HG03575 (cell line): ENCODE data around the gene SNX9.
"Not testable (repeated sequence)": the region's sequence is repeated elsewhere in the genome, so short reads cannot be mapped to it uniquely, and the experiment has no call there.

Source experiments
- ATAC-seq: cut with Tn5 transposase; IDR thresholded peaks from one replicate; pipeline ENCODE4 v1.9.1; 2021; ENCODE audit not compliant: unreplicated experiment, insufficient number of reproducible peaks, low FRiP score; ENCODE audit errors: extremely low read depth

SNX9 gene

GRCh38 chr6:157823528-157824370 lies 703 bp downstream of the SNX9 start:
- ATAC-seq, result no peak

DNA sequence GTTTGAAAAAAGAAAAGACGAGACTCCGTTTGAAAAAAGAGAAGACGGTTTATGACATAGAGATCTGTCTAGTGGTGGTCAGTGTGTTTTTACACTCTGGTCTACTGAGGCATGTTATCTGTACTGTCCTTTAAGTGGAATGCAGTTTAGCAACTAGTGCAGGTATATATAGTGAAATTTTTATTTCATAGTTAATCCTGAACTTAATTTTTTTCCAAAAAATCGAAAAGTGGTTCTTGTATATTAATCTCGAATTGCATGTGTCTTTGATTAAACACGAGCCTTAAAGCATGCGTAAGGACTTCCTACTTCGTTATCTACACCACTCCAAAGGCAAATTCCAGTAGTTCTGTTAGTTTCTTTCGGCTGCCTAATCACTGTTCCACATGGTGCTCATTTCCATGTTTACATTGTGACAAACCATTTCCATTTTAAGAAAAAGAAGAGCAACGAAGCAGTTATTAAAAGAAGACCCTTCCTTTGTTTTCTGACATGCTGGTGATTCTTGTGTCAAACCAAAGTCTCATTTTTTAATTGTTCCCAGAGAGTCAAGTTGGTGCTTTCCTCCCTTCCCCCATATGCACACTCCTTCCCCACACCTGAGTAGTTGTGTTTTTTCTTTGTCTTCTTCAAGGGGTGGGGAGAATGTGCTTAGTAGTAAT lies 2.3 kb downstream of the SNX9 start:
- no peak for ATAC-seq

- ATAC-seq, result peak; percentile 76
Measured at GRCh38 chr6:157830354-157831017, 7.4 kb downstream of the SNX9 start.

- ATAC-seq, result no peak
Measured at GRCh38 chr6:157831018-157831369, 7.9 kb downstream of the SNX9 start.

DNA sequence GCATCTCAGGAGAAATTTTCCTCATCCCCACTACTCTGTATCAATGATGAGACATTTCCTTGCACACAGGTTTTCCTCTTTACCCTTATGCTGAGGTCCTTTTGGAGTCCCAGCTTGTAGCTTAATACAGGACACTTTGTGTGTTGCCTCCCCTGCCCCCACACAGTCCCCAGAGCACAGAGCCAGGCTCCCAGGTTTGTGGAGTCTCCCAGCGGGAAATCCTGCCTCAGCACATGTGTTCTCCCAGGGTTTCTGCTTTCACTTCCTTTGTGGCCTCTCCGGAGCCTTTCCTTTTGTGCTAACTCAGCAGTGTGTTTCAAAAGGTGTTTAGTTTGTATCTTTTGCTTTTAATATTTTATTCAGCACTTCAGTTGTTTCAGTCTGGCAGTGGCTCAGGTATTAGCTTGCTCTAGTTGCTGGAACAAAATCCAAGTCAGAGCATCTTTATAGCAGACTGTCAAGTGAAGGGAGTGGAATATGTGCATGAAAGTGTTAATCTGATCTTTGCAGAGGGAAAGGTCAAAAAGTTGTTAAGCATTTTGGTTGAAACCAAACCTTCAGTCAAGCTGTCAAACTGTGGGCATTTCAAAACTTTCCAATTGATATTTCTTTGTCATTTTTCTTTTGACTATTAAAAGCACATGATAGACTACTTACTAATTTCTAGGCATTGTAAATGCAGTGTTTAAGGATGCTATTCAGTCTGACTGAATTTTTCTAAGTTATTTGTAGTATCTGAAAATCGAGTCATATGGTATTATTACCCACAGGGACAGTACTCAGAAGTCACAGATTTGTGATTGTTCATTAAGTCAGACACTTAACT lies 8.6 kb downstream of the SNX9 start:
- ATAC-seq, result no peak

GRCh38 chr6:157832250-157832967 lies 9.4 kb downstream of the SNX9 start:
- ATAC-seq, result no peak

GRCh38 chr6:157834549-157834948 lies 11.5 kb downstream of the SNX9 start:
- no peak for ATAC-seq

- no peak for ATAC-seq
Measured at GRCh38 chr6:157838718-157839430, 15.8 kb downstream of the SNX9 start.

DNA sequence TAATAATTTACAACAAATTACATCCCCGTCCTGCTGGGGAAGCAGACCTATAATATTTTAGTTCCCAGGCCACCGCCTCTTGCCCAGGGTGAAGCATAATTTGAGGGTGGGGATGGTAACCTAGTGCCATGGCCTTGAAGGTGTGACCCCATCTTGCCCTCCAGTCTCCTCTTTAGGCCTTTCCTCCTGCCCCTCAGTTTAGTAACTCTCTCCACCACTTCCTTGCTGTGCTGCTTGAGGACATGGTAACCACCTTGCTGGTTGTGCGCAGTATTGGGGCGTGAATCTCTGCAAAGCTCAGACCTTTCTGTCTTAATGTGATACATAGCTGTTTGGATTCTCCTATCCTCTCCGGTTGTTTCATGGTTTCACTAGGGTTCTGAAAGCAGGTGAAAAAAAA lies 16.6 kb downstream of the SNX9 start:
- no peak for ATAC-seq

GRCh38 chr6:157840261-157840660 lies 17.2 kb downstream of the SNX9 start:
- no peak for ATAC-seq

GRCh38 chr6:157840776-157841175 lies 17.7 kb downstream of the SNX9 start:
- ATAC-seq, result no peak

- peak; percentile 70 for ATAC-seq
Measured at GRCh38 chr6:157841211-157841840, 18.3 kb downstream of the SNX9 start.

DNA sequence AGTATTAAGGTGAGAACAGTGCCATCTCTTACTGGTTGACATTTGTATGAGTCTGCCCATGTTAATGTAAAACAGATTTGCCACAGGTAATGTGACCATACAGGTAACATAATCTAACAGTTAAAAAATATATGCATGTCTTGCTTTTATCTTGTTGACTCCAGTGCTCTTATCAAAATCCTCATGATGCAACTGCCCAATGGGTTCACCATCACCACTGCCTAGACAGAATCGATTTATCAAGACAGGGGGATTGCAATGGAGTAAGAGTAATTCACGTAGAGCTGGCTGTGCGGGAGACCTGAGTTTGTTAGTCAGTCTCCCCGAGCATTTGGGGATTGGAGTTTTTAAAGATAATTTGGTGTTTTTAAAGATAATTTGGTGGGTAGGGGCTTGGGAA lies 19.2 kb downstream of the SNX9 start:
- no peak for ATAC-seq

GRCh38 chr6:157844196-157844595 lies 21.1 kb downstream of the SNX9 start:
- not testable (repeated sequence) for ATAC-seq

- no peak for ATAC-seq
Measured at GRCh38 chr6:157845493-157846259, 22.6 kb downstream of the SNX9 start.

- no peak for ATAC-seq
Measured at GRCh38 chr6:157847846-157848245, 24.8 kb downstream of the SNX9 start.

GRCh38 chr6:157848693-157849092 lies 25.6 kb downstream of the SNX9 start:
- ATAC-seq, result no peak
